Adipose tissue (tissue), 3 donors: ENCODE measurements around the gene EIF5AL1. TPM values are rescaled to one million over a fixed set of nuclear protein-coding genes. Genes with fewer than 3 reads are reported as not detected.
"Not testable (repeated sequence)": the region's sequence is repeated elsewhere in the genome, so short reads cannot be mapped to it uniquely, and the experiment has no call there.

Experiments
- H3K27ac ChIP-seq: one replicate; pipeline ENCODE4 v1.5.1; 2013; ENCODE audit warnings: low read depth, low read length
- WGBS, 3 donors: extraction: QIAGEN DNeasy Blood & Tissue Kit; methylation state at CpG; one replicate each; pipeline ENCODE4 v1.1.7; 2013; 5-methylcytosine and 5-hydroxymethylcytosine counted together
- polyA plus RNA-seq, 3 donors: library from polyadenylated mRNA; stranded (reverse); fragments of 200-250 nt; gene quantifications; one replicate each; pipeline ENCODE4 v1.2.3, GENCODE V29; 2013
- donor health status: healthy with polysubstance abuse.
- donor health status: Bipolar disorder and iron deficiency.
- donor health status: healthy.

EIF5AL1 gene
- polyA plus RNA-seq, 3 donors, result 0.30 to 0.92 (median 0.45) TPM

- H3K27ac ChIP-seq, result no peak overlapping the region
- WGBS, 3 donors, result 34 to 46% (median 37%) methylated on average over 2 of the region's 2 CpGs
Observed at GRCh38 chr10:79542626-79543025, 30.3 kb downstream of the EIF5AL1 start.

GRCh38 chr10:79544408-79544807 is 32.1 kb downstream of the EIF5AL1 start:
- not testable (repeated sequence) for H3K27ac ChIP-seq
- WGBS, 3 donors, result 90 to 92% (median 90%) methylated on average over 3 of the region's 3 CpGs

GRCh38 chr10:79544926-79545659 is 32.8 kb downstream of the EIF5AL1 start:
- 60 to 85% (median 84%) methylated on average over 3 of the region's 3 CpGs for whole genome bisulfite sequencing, 3 donors
- H3K27ac ChIP-seq, result not testable (repeated sequence)

GRCh38 chr10:79547128-79547527 is 34.8 kb downstream of the EIF5AL1 start:
- 82 to 88% (median 86%) methylated on average over 2 of the region's 2 CpGs for WGBS, 3 donors
- H3K27ac ChIP-seq, result not testable (repeated sequence)

GRCh38 chr10:79547973-79548372 is 35.6 kb downstream of the EIF5AL1 start:
- H3K27ac ChIP-seq, result no peak overlapping the region
- 32 to 56% (median 48%) methylated on average over 3 of the region's 3 CpGs for WGBS, 3 donors

GRCh38 chr10:79552143-79552542 is 39.8 kb downstream of the EIF5AL1 start:
- H3K27ac ChIP-seq, result peak overlapping the region; percentile 20
- WGBS, 3 donors, result 57 to 86% (median 72%) methylated on average over 2 of the region's 2 CpGs

GRCh38 chr10:79555354-79556309 is 43.3 kb downstream of the EIF5AL1 start:
- 83 to 87% (median 85%) methylated on average over 11 of the region's 11 CpGs for WGBS, 3 donors
- no peak overlapping the region for H3K27ac ChIP-seq

GRCh38 chr10:79556961-79557360 is 44.6 kb downstream of the EIF5AL1 start:
- WGBS, 3 donors, result 93 to 100% (median 96%) methylated on average over 1 to 3 of the region's 3 CpGs
- not testable (repeated sequence) for H3K27ac ChIP-seq

GRCh38 chr10:79559726-79560125 is 47.4 kb downstream of the EIF5AL1 start:
- no peak overlapping the region for H3K27ac ChIP-seq
- 73 to 95% (median 84%) methylated on average over 2 of the region's 2 CpGs for WGBS, 3 donors

- H3K27ac ChIP-seq, result no peak within 1 kb of the TSS
- WGBS, 3 donors, result 83 to 100% (median 90%) methylated on average over 1 of the region's 1 CpG
Observed at GRCh38 chr10:79560160-79560709, 47.9 kb downstream of the EIF5AL1 start, which contains the start of gene SFTPA2. Gene SFTPA2 (minus strand): TSS chr10:79560407. CDS start chr10:79559483, 924 bp downstream.

GRCh38 chr10:79561257-79561656 is 48.9 kb downstream of the EIF5AL1 start:
- 40 to 91% (median 85%) methylated on average over 3 of the region's 3 CpGs for WGBS, 3 donors
- H3K27ac ChIP-seq, result no peak overlapping the region

- H3K27ac ChIP-seq, result no peak overlapping the region
- WGBS, 3 donors, result 16 to 22% (median 21%) methylated on average over 17 of the region's 17 CpGs
Observed at GRCh38 chr10:79562135-79562756, 49.9 kb downstream of the EIF5AL1 start.

GRCh38 chr10:79563426-79563825 is 51.1 kb downstream of the EIF5AL1 start:
- WGBS, 3 donors, result 52 to 89% (median 74%) methylated on average over 4 of the region's 4 CpGs
- H3K27ac ChIP-seq, result no peak overlapping the region

Other genes with a start within 250 kb of the EIF5AL1 start
- 100 to 1,000 TPM in 1 of 3 donors, 10 to 100 TPM in 2; 36.1 to 173 (median 64.0) TPM for gene PPIF, start 165.1 kb upstream of the EIF5AL1 start, polyA plus RNA-seq
- gene ZCCHC24, start 66.9 kb upstream of the EIF5AL1 start, polyA plus RNA-seq, result 100 to 1,000 TPM in 1 of 3 donors, 10 to 100 TPM in 1, 1 to 10 TPM in 1; 7.4 to 121 (median 60.8) TPM
- gene SFTPA2, start 47.9 kb downstream of the EIF5AL1 start, polyA plus RNA-seq, result under 1 TPM in 2 of 3 donors, not detected in 1; 0.68 to 0.94 TPM
- under 1 TPM; 0.11 to 0.52 (median 0.39) TPM for gene SFTPA1, start 98.4 kb downstream of the EIF5AL1 start, polyA plus RNA-seq
- under 1 TPM; 0.16 to 0.67 (median 0.39) TPM for gene NUTM2B, start 190.7 kb downstream of the EIF5AL1 start, polyA plus RNA-seq